Fibroblast of the aortic adventitia (primary cell): ENCODE data around the gene BRAP. TPM values are rescaled to one million over a fixed set of nuclear protein-coding genes. Genes with fewer than 3 reads are reported as not detected.
A peak's percentile ranks its signal among the peaks of the same experiment; 100 is the strongest.
"Not testable (repeated sequence)": the region's sequence is repeated elsewhere in the genome, so short reads cannot be mapped to it uniquely, and the experiment has no call there.

Source experiments
- DNase-seq: peaks from one replicate; pipeline ENCODE4 v3.0.0-alpha.2; 2010; ENCODE audit warnings: low read depth
- H3K4me3 ChIP-seq: 2 replicates; pipeline ENCODE4 v1.5.1; 2011; ENCODE audit warnings: low read depth, mild to moderate bottlenecking, control low read depth, low read length, moderate library complexity
- CTCF ChIP-seq: IDR thresholded peaks from 2 replicates; pipeline ENCODE4 v1.5.1; 2011; ENCODE audit warnings: mild to moderate bottlenecking, low read length, control low read depth, inconsistent platforms; ENCODE audit not compliant: insufficient read depth
- total RNA-seq: library from RNA; depleted of rRNA; stranded (reverse); fragments of >200 nt; gene quantifications from 2 replicates; pipeline ENCODE4 v1.2.3, GENCODE V29; 2012; ENCODE audit warnings: low replicate concordance

BRAP gene
- total RNA-seq, 1 donor: 18.3 TPM

- TF ChIP-seq CTCF: no peak
- no peak for DNase-seq
- no peak overlapping the region for H3K4me3 ChIP-seq
Observed at GRCh38 chr12:111687952-111688351, 2.2 kb upstream of the BRAP start.

- DNase-seq: no peak
- H3K4me3 ChIP-seq: peak overlapping the region; percentile 98
- no peak for TF ChIP-seq CTCF
Observed at GRCh38 chr12:111687255-111687654, 1.5 kb upstream of the BRAP start.

- H3K4me3 ChIP-seq: peak overlapping the region; percentile 98
- TF ChIP-seq CTCF: no peak
- DNase-seq: peak; percentile 14
Observed at GRCh38 chr12:111686574-111687105, 884 bp upstream of the BRAP start.

GRCh38 chr12:111685322-111685810 lies 390 bp downstream of the BRAP start:
- H3K4me3 ChIP-seq: peak overlapping the region; percentile 98
- no peak for TF ChIP-seq CTCF
- no peak for DNase-seq

- DNase-seq: not testable (repeated sequence)
- H3K4me3 ChIP-seq: peak overlapping the region; percentile 98
Observed at GRCh38 chr12:111684485-111685198, 1.1 kb downstream of the BRAP start.

- TF ChIP-seq CTCF: no peak
- DNase-seq: no peak
Observed at GRCh38 chr12:111677186-111677585, 8.6 kb downstream of the BRAP start.

GRCh38 chr12:111673503-111673902 lies 12.3 kb downstream of the BRAP start:
- TF ChIP-seq CTCF: peak; percentile 64
- DNase-seq: peak; percentile 58
- H3K4me3 ChIP-seq: no peak overlapping the region

More at GRCh38 chr12:111677186-111677585, 8.6 kb downstream of the BRAP start:
- no peak overlapping the region for H3K4me3 ChIP-seq
